C4-2B (cell line): ENCODE measurements around the gene WHRN.

ENCODE experiments used
- H3K27ac ChIP-seq: fragments of 450-650 bp; 2 replicates; pipeline ENCODE4 v1.5.1; 2017
- CTCF ChIP-seq: fragments of 450-650 bp; conservative IDR thresholded peaks from 2 replicates; pipeline ENCODE4 v1.5.1; 2017; ENCODE audit warnings: mild to moderate bottlenecking
- ZFX ChIP-seq: fragments of 450-650 bp; IDR thresholded peaks from 2 replicates; pipeline ENCODE4 v1.6.1; 2017

WHRN gene

DNA sequence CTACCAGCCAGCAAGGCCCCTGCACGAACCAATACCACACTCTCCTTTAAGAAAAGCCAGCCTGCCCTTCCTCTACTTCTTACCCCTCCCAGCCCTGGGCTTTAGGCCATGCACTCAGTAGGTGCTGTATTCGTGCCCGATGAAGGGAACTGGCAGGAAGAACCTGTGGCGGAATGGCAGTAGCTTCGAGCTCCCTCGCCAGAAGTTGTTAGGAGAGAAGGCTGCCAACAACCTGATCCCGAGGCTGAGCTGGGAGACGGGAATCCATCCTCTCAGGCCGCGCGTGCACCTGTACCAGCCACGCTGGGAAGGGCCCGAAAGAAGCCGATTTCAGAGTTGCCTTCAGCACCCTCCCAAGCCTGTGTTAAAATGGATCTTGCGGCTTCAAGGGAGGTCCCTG, 72.2 kb downstream of the WHRN start:
- TF ChIP-seq ZFX: no peak
- TF ChIP-seq CTCF: no peak
- no peak overlapping the region for H3K27ac ChIP-seq

- no peak overlapping the region for H3K27ac ChIP-seq
These were observed 72.8 kb downstream of the WHRN start for GRCh38 chr9:114432323-114433067.

DNA sequence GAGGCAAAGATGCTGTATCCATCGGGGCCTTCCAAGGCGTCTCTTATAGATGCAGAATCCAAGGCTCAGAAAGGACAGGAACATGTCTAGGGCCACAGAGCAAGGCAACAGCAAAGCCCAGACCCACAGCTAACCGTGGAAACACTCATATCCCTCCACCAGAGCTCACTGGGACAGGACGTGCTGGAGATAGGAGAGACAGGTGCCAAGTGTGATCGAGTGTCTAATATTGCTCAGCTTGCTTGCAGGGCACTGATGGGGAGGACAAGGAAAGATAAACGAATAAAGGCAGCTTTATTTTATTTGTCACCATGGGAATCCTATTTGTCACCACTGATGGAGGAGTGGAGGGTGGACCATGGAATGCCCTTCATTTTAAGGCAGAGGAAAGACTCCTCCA, 73.5 kb downstream of the WHRN start:
- no peak overlapping the region for H3K27ac ChIP-seq
- TF ChIP-seq CTCF (no peak), ZFX (no peak)

More at GRCh38 chr9:114432323-114433067, 72.8 kb downstream of the WHRN start:
- TF ChIP-seq ZFX (no peak), CTCF (no peak)

GRCh38 chr9:114431003-114431402, 74.3 kb downstream of the WHRN start:
- TF ChIP-seq CTCF (no peak), ZFX (no peak)
- no peak overlapping the region for H3K27ac ChIP-seq

GRCh38 chr9:114430457-114430856, 74.8 kb downstream of the WHRN start:
- TF ChIP-seq CTCF: no peak
- no peak for TF ChIP-seq ZFX

GRCh38 chr9:114429488-114429887, 75.8 kb downstream of the WHRN start:
- TF ChIP-seq CTCF: no peak
- no peak for TF ChIP-seq ZFX
- H3K27ac ChIP-seq: no peak overlapping the region

More at GRCh38 chr9:114430457-114430856, 74.8 kb downstream of the WHRN start:
- H3K27ac ChIP-seq: no peak overlapping the region

DNA sequence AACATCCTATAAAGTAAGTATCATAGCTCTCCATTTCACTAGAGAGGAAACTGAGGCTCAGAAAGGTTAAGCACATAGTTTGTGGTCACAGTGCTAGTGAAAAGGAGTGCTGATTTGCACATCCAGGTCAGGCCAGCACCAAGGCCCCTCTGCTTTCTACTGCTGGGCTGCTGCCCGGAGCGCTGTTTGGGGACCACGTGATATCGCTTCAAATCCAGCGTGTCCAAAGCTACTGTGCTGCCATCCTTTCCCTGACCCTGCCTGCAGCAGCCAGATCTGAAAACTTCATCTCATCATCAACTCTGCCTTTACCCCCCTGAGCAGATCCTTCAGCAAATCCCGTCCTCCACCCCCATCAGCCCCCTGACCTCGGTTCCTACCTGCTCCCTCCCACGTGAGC, 76.8 kb downstream of the WHRN start:
- no peak for TF ChIP-seq CTCF
- no peak for TF ChIP-seq ZFX

More for the DNA sequence above, 76.8 kb downstream of the WHRN start:
- H3K27ac ChIP-seq: no peak overlapping the region
